ENCODE data around the gene SERINC2.

DNA sequence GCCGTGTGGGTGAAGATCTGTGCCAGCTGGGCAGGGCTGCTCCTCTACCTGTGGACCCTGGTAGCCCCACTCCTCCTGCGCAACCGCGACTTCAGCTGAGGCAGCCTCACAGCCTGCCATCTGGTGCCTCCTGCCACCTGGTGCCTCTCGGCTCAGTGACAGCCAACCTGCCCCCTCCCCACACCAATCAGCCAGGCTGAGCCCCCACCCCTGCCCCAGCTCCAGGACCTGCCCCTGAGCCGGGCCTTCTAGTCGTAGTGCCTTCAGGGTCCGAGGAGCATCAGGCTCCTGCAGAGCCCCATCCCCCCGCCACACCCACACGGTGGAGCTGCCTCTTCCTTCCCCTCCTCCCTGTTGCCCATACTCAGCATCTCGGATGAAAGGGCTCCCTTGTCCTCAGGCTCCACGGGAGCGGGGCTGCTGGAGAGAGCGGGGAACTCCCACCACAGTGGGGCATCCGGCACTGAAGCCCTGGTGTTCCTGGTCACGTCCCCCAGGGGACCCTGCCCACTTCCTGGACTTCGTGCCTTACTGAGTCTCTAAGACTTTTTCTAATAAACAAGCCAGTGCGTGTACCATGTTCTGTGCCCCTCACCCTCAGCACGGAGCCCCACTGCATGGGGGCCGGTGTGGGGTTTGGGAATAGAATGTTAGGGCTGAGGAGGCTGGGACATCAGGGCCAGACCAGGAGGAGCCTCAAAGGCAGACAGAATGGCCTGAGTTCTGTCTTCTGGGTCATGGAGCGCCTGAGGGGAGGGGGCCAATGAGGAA, 21.3 kb downstream of the SERINC2 start:
- TF ChIP-seq, protein P1, sequence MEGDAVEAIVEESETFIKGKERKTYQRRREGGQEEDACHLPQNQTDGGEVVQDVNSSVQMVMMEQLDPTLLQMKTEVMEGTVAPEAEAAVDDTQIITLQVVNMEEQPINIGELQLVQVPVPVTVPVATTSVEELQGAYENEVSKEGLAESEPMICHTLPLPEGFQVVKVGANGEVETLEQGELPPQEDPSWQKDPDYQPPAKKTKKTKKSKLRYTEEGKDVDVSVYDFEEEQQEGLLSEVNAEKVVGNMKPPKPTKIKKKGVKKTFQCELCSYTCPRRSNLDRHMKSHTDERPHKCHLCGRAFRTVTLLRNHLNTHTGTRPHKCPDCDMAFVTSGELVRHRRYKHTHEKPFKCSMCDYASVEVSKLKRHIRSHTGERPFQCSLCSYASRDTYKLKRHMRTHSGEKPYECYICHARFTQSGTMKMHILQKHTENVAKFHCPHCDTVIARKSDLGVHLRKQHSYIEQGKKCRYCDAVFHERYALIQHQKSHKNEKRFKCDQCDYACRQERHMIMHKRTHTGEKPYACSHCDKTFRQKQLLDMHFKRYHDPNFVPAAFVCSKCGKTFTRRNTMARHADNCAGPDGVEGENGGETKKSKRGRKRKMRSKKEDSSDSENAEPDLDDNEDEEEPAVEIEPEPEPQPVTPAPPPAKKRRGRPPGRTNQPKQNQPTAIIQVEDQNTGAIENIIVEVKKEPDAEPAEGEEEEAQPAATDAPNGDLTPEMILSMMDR (IDR thresholded peaks at IDR 0.05 in 8 of 11, conservative IDR thresholded peaks at IDR 0.05 in 3 of 11): no peak
- TF ChIP-seq POLR2A (IDR thresholded peaks at IDR 0.05) (no peak), POLR2AphosphoS5 (IDR thresholded peaks at IDR 0.05) (peak in 2 of 3 donors; percentile 19 to 55)

Data from spleen (tissue), 7 donors.